GM21576 (cell line): ENCODE measurements around the gene SLC25A24.
"Not testable (repeated sequence)": the region's sequence is repeated elsewhere in the genome, so short reads cannot be mapped to it uniquely, and the experiment has no call there.

Experiments used
- ATAC-seq: cut with Tn5 transposase; IDR thresholded peaks from one replicate; pipeline ENCODE4 v1.9.1; 2021; ENCODE audit warnings: mild to moderate bottlenecking, moderate library complexity; ENCODE audit not compliant: unreplicated experiment

Gene SLC25A24

GRCh38 chr1:108140936-108141335, 59.2 kb downstream of the SLC25A24 start:
- ATAC-seq: no peak

GRCh38 chr1:108140177-108140576, 60.0 kb downstream of the SLC25A24 start:
- ATAC-seq: no peak

GRCh38 chr1:108139555-108139954, 60.6 kb downstream of the SLC25A24 start:
- not testable (repeated sequence) for ATAC-seq

GRCh38 chr1:108133148-108133547, 67.0 kb downstream of the SLC25A24 start:
- not testable (repeated sequence) for ATAC-seq

- not testable (repeated sequence) for ATAC-seq
These were observed 67.8 kb downstream of the SLC25A24 start for GRCh38 chr1:108132367-108132766.

- ATAC-seq: not testable (repeated sequence)
These were observed 68.9 kb downstream of the SLC25A24 start for GRCh38 chr1:108131281-108131680.

- no peak for ATAC-seq
These were observed 69.3 kb downstream of the SLC25A24 start for GRCh38 chr1:108130794-108131193.

- no peak for ATAC-seq
These were observed 70.1 kb downstream of the SLC25A24 start for GRCh38 chr1:108129999-108130398.

- ATAC-seq: peak; percentile 92
These were observed 74.6 kb downstream of the SLC25A24 start for GRCh38 chr1:108125312-108126138.

GRCh38 chr1:108124622-108125311, 75.4 kb downstream of the SLC25A24 start:
- no peak for ATAC-seq

- no peak for ATAC-seq
These were observed 76.1 kb downstream of the SLC25A24 start for GRCh38 chr1:108124023-108124422.

GRCh38 chr1:108121358-108122143, 78.6 kb downstream of the SLC25A24 start:
- ATAC-seq: no peak

GRCh38 chr1:108120163-108120562, 80.0 kb downstream of the SLC25A24 start:
- ATAC-seq: no peak

- no peak for ATAC-seq
These were observed 80.6 kb downstream of the SLC25A24 start for GRCh38 chr1:108119500-108119899.

GRCh38 chr1:108117945-108118902, 81.9 kb downstream of the SLC25A24 start:
- ATAC-seq: no peak

- no peak for ATAC-seq
These were observed 82.9 kb downstream of the SLC25A24 start for GRCh38 chr1:108117237-108117636.

GRCh38 chr1:108114033-108114599, 86.0 kb downstream of the SLC25A24 start:
- no peak for ATAC-seq

GRCh38 chr1:108113496-108113895, 86.6 kb downstream of the SLC25A24 start:
- ATAC-seq: no peak

- no peak for ATAC-seq
These were observed 90.7 kb downstream of the SLC25A24 start for GRCh38 chr1:108109295-108109973.
